Body of pancreas (tissue), 4 donors: ENCODE results near the gene PDZD8. TPM values are rescaled to one million over a fixed set of nuclear protein-coding genes. Genes with fewer than 3 reads are reported as not detected.
A peak's percentile ranks its signal among the peaks of the same experiment; 100 is the strongest.

ENCODE experiments used
- ATAC-seq: fragments of 150-250 bp; one replicate; pipeline ENCODE4 v1.9.1; 2016
- DNase-seq, 4 donors: peaks; one replicate each; pipeline ENCODE4 v3.0.0-alpha.2; 2019
- H3K27ac ChIP-seq, 4 donors: fragments of 200-600 bp; sonication (generic); 1 replicate in 3 of 4; 2 replicates in 1 of 4; pipeline versions ENCODE4 v1.5.1 to v1.6.1; 2016 to 2019; ENCODE audit warnings: mild to moderate bottlenecking in 1 of 4, mixed read lengths in 1 of 4, moderate library complexity in 1 of 4
- H3K27me3 ChIP-seq, 2 donors: fragments of 200-600 bp; sonication (generic); one replicate each; pipeline ENCODE4 v1.6.0; 2016; ENCODE audit warnings: mild to moderate bottlenecking in 1 of 2
- H3K36me3 ChIP-seq, 2 donors: fragments of 200-600 bp; sonication (generic); replicated peaks in 1 of 2; 2 replicates each; pipeline ENCODE4 v1.5.1; 2016; ENCODE audit warnings: low read depth in 2 of 2; ENCODE audit not compliant: insufficient read depth in 1 of 2
- H3K4me1 ChIP-seq: fragments of 200-600 bp; sonication (generic); one replicate; pipeline ENCODE4 v1.6.0; 2016
- H3K4me3 ChIP-seq, 2 donors: fragments of 200-600 bp; sonication (generic); 1 replicate in 1 of 2; 2 replicates in 1 of 2; pipeline ENCODE4 v1.5.1; 2016 to 2019
- H3K9me3 ChIP-seq, 3 donors: fragments of 200-600 bp; sonication (generic); 1 replicate in 2 of 3; 2 replicates in 1 of 3; pipeline ENCODE4 v1.5.1; 2016
- CTCF ChIP-seq, 7 experiments: fragments of 450-650 bp in 4 of 7; fragments of 200-600 bp in 3 of 7; sonication (generic) in 3 of 7; IDR thresholded peaks; one replicate each; pipeline ENCODE4 v1.5.1; 2016 to 2019; ENCODE audit warnings: antibody characterized with exemption in 7 of 7
- POLR2A ChIP-seq, 3 donors: fragments of 450-650 bp; IDR thresholded peaks; one replicate each; pipeline ENCODE4 v1.6.1; 2016; ENCODE audit warnings: antibody characterized with exemption in 3 of 3, mild to moderate bottlenecking in 2 of 3
- WGBS, 2 donors: methylation state at CpG; one replicate each; pipeline ENCODE4 v1.1.5; 2017; 5-methylcytosine and 5-hydroxymethylcytosine counted together
- intact Hi-C: fragments of 100-400 bp; cut with DNase I; formaldehyde crosslinking; loops from one replicate; pipeline ENCODE4 v1.15.1; 2023
- total RNA-seq, 2 donors: library from RNA; depleted of rRNA; stranded (reverse); fragments of >200 nt; gene quantifications; one replicate each; pipeline ENCODE4 v1.1.0, GENCODE V29; 2016

Gene PDZD8
- total RNA-seq, 2 donors from 2014 or later: 34.3 to 36.8 TPM

- no peaks in the 10 kb centered on the region for H3K4me1 ChIP-seq
- ATAC-seq: no peak
Observed at GRCh38 chr10:117248750-117249465, 126.3 kb downstream of the PDZD8 start.

GRCh38 chr10:117246997-117247671 is 128.1 kb downstream of the PDZD8 start:
- no peak for ATAC-seq
- no peak overlapping the region for H3K27ac ChIP-seq
- no peaks in the 10 kb centered on the region for H3K4me1 ChIP-seq
- no peak overlapping the region for H3K4me3 ChIP-seq
- H3K36me3 ChIP-seq: no peaks in the 10 kb centered on the region
- intact Hi-C loops: no loop called here
- no peaks in the 10 kb centered on the region for H3K9me3 ChIP-seq
- 79 to 84% methylated on average over 3 of the region's 3 CpGs for WGBS, 2 donors
- TF ChIP-seq CTCF (IDR thresholded peaks at IDR 0.05): no peak
- no peak for TF ChIP-seq POLR2A (IDR thresholded peaks at IDR 0.05)
- DNase-seq: no peak
- H3K27me3 ChIP-seq: no peaks in the 10 kb centered on the region

More at GRCh38 chr10:117248750-117249465, 126.3 kb downstream of the PDZD8 start:
- no peak for DNase-seq
- H3K4me3 ChIP-seq: no peak overlapping the region
- no peaks in the 10 kb centered on the region for H3K36me3 ChIP-seq
- TF ChIP-seq POLR2A (IDR thresholded peaks at IDR 0.05) (no peak), CTCF (IDR thresholded peaks at IDR 0.05) (no peak)
- intact Hi-C loops: no loop called here
- H3K27ac ChIP-seq: no peak overlapping the region
- no peaks in the 10 kb centered on the region for H3K27me3 ChIP-seq
- no peaks in the 10 kb centered on the region for H3K9me3 ChIP-seq
- WGBS, 2 donors: 39 to 46% methylated on average over 10 of the region's 10 CpGs

GRCh38 chr10:117242463-117242832 is 132.8 kb downstream of the PDZD8 start:
- Histone ChIP-seq H3K4me1 (peaks cover 6% of the 10 kb centered on the region), H3K9me3 (no peaks in the 10 kb centered on the region), H3K27ac (no peak overlapping the region), H3K4me3 (no peak overlapping the region), H3K36me3 (no peaks in the 10 kb centered on the region), H3K27me3 (peaks cover 0 to 5% of the 10 kb centered on the region in 2 donors)
- intact Hi-C loops: no loop called here
- ATAC-seq (no peak), DNase-seq (no peak)
- no peak for TF ChIP-seq POLR2A (IDR thresholded peaks at IDR 0.05)
- no peak for TF ChIP-seq CTCF (IDR thresholded peaks at IDR 0.05)
- 82 to 84% methylated on average over 7 to 8 of the region's 8 CpGs for WGBS, 2 donors

GRCh38 chr10:117241541-117242462 is 133.4 kb downstream of the PDZD8 start:
- intact Hi-C loops: no loop called here
- DNase-seq (peak in 1 of 4 donors; percentile 24), ATAC-seq (no peak)
- H3K4me3 ChIP-seq: no peak overlapping the region
- peaks cover 6% of the 10 kb centered on the region for H3K4me1 ChIP-seq
- no peak overlapping the region for H3K27ac ChIP-seq
- 6 to 15% methylated on average over 22 to 56 of the region's 56 CpGs for WGBS, 2 donors
- peaks cover 0 to 5% of the 10 kb centered on the region in 2 donors for H3K27me3 ChIP-seq
- TF ChIP-seq POLR2A (IDR thresholded peaks at IDR 0.05): no peak
- no peak for TF ChIP-seq CTCF (IDR thresholded peaks at IDR 0.05)
- H3K36me3 ChIP-seq: no peaks in the 10 kb centered on the region
- no peaks in the 10 kb centered on the region for H3K9me3 ChIP-seq
